GM10847 (cell line): Measurements from ENCODE around the gene SPTBN4.

Source experiments
- POLR2A ChIP-seq: IDR thresholded peaks from 2 replicates; pipeline ENCODE4 v1.6.1; 2011; ENCODE audit not compliant: insufficient read length; ENCODE audit errors: extremely low read depth

The SPTBN4 gene

GRCh38 chr19:40466985-40467734, at the start of gene SPTBN4:
Gene SPTBN4, plus strand, starts transcription at chr19:40467001. Its CDS starts 5,621 bp downstream, at chr19:40472622.
- TF ChIP-seq POLR2A, result no peak

- TF ChIP-seq POLR2A, result no peak
These were observed 49.2 kb upstream of the SPTBN4 start for GRCh38 chr19:40417643-40417981.

GRCh38 chr19:40418040-40418439, 48.8 kb upstream of the SPTBN4 start:
- TF ChIP-seq POLR2A, result no peak

GRCh38 chr19:40419066-40419612, 47.7 kb upstream of the SPTBN4 start:
- TF ChIP-seq POLR2A, result no peak

- no peak for TF ChIP-seq POLR2A
These were observed 47.0 kb upstream of the SPTBN4 start for GRCh38 chr19:40419780-40420179.

- TF ChIP-seq POLR2A, result no peak
These were observed 46.4 kb upstream of the SPTBN4 start for GRCh38 chr19:40420451-40420765.

GRCh38 chr19:40420766-40421765, 45.7 kb upstream of the SPTBN4 start:
- peak; percentile 77 for TF ChIP-seq POLR2A

GRCh38 chr19:40421993-40422747, 44.6 kb upstream of the SPTBN4 start:
- no peak for TF ChIP-seq POLR2A

GRCh38 chr19:40422748-40423566, 43.8 kb upstream of the SPTBN4 start:
- no peak for TF ChIP-seq POLR2A

GRCh38 chr19:40423938-40424337, 42.9 kb upstream of the SPTBN4 start:
- TF ChIP-seq POLR2A, result no peak

GRCh38 chr19:40424637-40425449, 42.0 kb upstream of the SPTBN4 start:
- TF ChIP-seq POLR2A, result no peak

- peak; percentile 99 for TF ChIP-seq POLR2A
These were observed 41.1 kb upstream of the SPTBN4 start, which contains the start of gene SERTAD1 for GRCh38 chr19:40425450-40426287. Gene SERTAD1, minus strand, starts transcription at chr19:40425992. Its CDS starts 2,446 bp downstream, at chr19:40423546.
